Fibroblast of peridontal ligament (primary cell): ENCODE measurements around the gene EOLA1.
"Not testable (repeated sequence)": the region's sequence is repeated elsewhere in the genome, so short reads cannot be mapped to it uniquely, and the experiment has no call there.

ENCODE experiments used
- DNase-seq: peaks from one replicate; pipeline ENCODE4 v3.0.0-alpha.2; 2010; ENCODE audit errors: extremely low read depth

Gene EOLA1

DNA sequence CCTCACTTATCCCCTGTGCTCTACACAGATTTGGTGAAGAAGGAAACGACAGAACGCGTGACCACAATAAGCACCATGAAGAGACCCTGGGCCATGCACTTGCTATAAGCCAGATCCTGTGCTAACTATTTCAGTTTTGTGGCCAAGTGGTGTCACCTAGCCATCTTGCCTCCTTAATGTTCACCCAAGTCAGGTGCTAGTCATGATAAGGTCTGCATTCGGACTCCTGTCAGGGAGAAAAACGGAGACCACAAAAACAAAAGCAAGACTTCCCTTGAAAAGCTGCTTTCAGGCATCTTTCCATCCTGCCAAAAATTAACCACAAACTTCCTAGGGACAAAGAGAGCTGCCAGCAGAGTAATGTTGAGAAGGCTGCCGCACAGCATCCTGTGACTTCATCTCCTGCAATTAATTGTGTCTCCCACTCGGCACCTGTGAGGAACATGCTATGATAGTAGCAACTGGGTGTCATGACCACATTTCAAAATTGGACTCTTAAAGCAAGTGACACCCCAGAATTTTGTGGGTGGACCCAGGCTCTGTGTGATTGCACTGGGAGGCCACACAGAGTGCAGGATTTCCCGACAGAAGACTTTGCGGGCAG is 26.9 kb upstream of the EOLA1 start:
- peak; percentile 61 for DNase-seq

DNA sequence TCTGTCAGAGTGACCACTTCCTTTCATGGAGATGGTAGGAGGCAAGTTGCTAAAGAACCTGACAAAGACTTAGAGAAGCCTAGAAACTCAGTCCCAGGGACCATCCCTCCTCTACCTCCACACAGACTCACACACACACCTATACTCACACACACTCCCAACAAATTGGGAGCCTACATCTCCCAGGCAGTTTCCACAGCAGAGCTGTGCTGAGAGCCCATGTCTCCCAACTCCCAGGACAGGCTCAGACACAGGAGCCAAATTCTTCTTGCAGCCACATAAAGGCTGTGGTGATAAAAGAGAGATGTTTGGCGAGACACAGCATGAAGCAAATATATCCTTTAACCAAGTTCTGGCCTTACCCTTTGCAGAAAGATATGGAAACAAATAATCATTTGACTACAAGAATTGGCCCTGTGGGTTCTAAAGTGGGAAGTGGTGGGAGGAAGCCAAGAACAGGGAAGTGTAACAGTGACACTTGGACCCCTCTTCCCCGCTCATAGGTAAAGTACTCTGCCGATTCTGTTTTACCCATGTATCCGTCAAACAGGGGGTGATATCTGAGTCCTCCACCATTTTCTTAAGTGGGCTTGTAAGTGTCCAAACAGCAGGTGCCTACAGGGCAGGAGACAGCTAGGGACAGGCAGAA is 24.7 kb upstream of the EOLA1 start:
- no peak for DNase-seq

DNA sequence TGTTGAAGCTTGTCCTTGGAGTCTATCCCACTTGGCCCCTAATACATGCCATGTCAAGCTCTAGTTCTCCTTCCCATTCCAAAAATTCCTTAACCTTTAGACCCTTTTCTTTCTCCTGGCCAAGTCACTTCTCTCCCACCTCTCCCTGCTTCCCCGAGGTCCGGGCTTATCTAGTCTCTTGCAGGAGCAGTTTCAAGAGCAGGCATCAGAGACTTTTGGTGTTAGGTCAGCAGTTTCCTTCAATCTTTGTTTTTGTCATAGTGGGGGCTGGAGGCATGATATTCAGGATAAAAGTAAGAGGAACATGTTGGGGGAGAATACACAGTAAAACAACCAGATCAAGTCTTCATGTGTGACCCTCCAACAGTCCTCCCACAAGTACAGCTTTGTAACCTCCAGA is 24.2 kb upstream of the EOLA1 start:
- no peak for DNase-seq

DNA sequence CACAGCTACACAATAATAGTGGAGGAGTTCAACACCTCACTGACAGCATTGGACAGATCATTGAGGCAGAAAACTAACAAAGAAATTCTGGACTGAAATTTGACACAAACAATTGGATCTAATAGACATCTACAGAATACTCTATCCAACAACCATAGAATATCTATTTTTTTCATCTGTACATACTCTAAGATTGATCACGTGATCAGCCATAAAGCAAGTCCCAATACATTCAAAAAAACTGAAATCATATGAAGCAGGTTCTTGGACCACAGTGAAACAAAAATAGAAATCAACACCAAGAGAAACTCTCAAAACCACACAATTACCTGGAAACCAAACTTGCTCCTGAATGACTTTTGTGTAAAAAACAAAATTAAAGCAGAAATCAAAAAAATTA is 23.5 kb upstream of the EOLA1 start:
- no peak for DNase-seq

DNA sequence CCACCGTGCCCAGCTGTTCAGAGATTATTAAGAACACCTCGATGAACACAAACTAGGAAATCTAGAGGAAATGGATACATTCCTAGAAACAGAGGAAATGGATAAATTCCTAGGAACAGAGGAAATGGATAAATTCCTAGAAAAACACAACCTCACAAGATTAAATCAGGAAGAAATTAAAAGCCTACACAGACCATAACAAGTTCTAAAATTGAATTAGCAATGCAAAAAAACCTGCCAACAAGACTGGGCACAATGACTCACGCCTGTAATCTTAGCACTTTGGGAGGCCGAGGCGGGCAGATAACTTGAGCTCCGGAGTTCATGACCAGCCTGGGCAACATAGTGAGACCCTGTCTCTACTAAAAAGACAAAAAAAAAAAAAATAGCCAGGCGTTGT is 22.6 kb upstream of the EOLA1 start:
- no peak for DNase-seq

DNA sequence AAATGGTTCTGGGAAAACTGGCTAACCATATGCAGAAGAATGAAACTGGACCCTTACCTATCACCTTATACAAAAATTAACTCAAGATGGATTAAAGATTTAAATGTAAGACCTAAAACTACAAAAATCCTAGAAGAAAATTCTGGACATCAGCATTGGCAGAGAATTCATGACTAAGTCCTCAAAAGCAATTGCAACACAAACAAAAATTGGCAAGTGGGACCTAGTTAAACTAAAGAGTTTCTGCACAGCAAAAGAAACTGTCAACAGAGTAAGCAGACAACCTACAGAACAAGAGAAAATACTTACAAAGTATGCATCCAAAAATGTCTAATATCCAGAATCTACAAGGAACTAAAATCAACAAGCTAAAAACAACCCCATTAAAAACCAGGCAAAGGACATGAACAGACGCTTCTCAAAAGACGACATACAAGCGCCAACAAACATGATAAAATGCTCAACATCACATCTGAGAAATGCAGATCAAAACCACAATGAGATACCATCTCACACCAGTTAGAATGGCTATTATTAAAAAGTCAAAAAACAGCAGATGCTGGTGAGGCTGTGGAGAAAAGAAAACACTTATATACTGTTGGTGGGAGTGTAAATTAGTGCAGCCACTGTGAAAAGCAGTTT is 20.1 kb upstream of the EOLA1 start:
- DNase-seq = peak; percentile 29

DNA sequence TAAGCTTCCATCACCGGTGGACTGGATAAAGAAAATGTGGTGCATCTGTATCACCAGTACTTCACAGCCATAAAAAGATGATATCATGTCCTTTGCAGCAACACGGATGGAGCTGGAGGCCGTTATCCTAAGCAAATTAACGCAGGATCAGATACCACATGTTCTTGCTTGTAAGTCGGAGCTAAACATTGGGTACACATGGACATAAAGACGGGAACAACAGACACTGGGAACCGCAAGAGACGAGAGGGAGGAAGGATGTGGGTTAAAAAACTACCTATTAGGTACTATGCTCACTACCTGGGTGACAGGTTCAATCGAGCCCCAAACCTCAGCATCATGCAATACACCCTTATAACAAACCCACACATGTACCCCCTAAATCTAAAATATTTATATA is 19.4 kb upstream of the EOLA1 start:
- DNase-seq = no peak

DNA sequence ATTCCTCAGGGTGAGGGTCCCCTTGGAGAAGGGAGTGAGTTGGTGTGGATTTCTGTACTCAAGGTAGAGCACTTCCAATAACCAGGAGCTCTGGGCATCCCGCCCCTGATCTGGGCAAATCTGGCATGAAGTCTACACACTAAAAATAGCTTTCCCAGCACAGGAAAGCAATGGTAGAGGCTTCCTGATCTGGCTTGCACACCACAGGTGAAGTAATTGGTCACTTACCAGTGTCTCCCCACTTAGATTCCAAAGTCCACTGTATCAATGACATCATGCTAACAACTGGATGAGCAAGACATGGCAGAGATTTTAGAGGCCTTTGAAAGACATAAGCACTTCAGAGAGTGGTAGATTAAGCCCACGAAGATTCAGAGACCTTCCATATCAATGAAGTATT is 17.9 kb upstream of the EOLA1 start:
- DNase-seq = no peak

DNA sequence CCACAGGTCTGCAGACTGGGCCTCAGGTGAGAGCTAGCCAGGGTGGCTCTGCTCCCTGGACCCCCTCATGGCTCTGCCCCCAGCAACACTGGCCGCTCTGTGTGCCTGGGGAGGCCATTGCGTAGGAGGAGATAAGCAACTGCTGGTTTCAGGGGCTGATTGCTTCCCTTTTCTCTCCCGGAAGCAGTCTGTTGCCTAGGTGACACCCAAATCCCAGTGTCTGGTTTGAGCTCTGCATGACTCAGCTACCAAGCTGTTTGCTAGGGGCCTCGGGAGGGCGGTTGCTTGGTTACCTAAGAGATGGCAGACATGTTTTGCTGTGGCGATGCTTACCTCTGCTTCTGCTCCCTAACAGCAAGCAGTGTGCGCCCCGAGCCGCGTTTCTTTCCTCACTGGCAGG is 15.4 kb upstream of the EOLA1 start:
- peak; percentile 53 for DNase-seq

DNA sequence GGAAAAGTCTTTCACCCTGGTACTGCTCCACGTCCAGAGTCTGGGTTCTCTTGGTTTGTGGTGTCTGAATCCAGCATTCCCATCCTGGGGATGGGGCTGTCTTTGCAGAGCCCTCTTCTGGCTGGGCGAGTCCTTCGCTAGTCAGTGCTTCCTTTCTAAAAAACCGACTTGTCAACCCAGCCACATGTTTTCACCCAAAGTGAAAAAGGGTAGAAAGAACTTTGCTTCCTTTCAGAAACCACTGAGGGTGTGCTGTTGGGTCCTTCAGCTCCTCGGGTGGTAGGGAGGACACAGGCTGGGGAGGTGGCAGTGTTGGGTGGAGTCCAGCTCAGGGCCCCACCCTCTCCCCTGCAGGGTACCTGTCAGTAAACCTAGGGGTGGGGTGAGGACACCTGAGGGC is 14.9 kb upstream of the EOLA1 start:
- DNase-seq = not testable (repeated sequence)

DNA sequence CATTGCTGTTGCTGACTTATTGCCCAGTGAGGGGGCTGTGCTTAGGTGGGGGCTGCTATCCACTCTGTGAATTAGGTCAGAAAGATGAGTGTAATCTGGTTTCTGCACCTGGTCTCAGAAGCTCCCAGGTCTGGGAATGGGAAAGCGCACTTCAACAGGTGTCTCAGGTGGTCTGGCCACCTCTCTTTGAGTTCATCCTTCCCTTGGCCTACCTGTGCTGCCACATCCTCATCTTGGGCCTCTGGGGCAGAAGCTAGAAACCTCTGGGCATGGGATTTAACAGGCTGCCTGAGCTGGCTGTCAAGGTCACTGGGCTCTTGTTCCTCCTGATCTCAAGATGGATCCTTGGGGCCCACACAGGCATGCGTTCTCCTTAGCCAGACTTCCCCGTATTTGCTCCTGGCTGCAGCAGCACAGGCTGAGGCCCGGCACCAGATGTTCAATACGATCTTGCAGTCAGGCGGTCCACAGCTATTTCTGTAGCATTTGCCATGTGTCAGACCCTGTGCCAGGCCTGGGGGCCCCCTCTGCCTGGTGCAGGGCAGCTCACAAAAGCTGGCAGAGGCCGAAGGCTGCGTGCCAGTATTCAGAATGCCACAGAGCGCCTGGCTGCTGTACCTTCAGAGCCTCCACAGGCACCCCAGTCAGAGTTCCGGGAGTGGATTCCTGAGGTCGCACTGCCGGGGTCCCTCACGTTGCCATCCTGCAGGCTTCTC is 14.3 kb upstream of the EOLA1 start:
- DNase-seq = not testable (repeated sequence)

DNA sequence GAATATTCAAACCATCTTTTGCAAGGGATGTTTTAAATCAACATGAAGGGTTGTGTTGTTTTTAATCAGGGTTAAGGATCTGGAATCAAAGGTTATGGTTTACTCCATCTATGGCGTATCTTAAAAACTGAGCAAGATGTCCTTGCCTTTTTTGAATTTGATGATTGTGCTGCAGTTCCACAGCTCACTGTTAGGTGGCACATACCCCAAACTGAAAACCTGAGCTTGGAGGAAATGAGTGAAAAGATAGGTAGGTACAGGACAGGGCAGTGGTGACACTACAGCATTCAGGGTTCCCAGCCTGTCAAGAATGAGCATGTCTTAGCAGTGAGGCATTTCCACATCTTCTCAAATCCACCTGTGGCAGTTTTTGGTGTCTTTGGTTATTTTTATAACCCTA is 13.1 kb upstream of the EOLA1 start:
- DNase-seq = peak; percentile 43

DNA sequence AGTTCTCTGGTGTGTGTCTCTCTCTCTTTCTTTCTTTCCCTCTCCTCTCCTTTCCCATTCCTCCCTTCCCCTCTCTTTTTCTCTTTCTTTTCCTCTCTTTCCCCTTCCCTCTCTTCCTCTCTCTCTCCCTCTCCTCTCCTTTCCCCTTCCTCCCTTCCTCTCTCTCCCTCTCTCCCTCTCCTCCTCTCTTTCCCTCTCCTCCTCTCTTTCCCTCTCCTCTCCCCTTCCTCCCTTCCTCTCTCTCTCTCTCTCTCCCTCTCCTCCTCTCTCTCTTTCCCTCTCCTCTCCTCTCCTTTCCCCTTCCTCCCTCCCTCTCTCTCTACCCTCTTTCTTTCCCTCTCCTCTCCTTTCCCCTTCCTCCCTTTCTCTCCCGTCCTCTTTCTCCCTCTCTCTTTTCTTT is 12.4 kb upstream of the EOLA1 start:
- no peak for DNase-seq

DNA sequence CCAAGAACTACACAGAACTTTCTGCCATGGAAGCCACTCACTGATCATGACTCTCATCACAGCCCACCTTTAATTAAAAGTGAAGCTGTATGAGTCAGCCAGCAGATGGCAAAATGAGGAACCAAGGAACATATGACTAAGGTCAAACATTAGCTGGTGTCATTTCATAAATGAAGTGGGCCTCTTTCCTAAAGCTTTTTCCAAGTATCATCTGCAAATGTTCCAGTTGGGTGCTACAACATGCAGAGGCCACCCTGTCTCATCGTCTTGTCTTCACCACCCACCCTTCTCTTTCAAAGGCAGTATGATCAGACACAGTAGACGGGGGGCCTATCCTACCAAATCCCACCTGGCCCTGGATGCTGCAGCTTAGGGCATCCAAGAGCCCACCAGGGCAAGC is 9.2 kb upstream of the EOLA1 start:
- DNase-seq = no peak

DNA sequence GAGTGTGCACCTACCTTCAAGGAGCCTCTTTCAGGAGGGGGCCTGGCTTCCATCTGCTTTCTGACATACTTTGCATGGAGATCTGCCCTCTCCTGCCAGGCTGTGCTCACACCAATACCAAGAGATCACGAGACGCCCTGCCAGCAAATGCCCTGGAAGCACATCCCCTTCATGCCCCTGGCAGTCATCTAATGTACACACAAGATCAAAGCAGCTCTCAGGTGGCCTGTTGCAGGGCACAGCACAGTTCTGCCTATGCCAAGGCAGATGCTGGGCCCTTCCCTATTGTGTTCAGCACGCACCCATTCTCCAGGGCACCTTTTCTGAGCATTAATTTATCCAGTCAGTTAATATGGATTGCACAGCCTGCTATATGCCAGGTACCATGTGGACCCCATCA is 7.9 kb upstream of the EOLA1 start:
- not testable (repeated sequence) for DNase-seq

DNA sequence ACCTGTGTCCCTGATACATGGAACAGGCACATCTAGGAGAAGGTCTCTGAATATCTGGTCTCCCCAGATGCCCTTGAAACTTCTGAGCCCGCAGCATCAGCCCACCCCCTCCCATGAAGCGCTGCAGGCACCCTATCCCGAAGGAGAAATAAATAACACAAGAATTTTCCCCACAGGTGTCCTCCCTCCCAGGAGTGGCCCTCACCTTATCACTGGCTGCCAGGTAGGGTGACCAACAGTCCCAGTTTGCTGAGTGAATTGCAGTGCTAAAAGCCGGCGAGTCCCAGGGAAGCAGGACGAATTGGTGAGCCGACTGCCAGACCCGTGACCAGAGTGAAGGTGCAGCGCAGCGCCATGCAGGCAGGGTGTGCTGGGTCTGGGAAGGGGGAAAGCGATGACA is 6.8 kb upstream of the EOLA1 start:
- not testable (repeated sequence) for DNase-seq

DNA sequence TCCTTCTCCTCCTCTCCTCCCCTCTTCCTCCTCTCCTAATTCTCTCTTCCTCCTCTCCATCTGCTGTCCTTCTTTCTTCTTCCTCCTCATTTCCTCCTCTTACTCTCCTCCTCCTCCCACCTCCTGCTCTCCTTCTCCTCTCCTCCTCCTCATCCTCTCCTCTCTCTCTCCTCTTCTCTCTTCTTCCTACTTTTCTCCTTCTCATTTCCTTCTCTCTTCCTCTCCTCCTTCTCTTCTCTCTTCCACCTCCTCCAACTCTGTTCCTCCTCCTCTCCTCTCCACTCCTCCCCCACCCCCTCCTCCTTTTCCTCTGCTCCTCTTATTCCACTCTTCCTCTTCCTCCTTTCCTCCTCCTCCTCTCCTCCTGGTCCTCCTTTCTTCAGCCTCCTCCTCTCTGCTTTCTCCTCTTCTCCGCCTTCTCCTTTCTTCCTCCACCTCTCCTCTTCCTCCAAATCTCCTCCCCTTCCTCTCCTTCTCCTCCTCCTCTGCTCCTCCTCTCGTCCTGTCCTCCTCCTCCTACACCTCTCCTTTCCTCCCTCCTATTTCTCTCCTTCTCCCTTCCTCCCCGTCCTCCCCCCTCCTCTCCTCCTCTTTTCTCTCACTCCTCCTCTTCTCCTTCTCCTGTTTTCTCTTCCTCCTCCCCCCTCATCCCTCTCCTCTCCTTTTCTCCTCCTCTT is 5.7 kb upstream of the EOLA1 start:
- not testable (repeated sequence) for DNase-seq

DNA sequence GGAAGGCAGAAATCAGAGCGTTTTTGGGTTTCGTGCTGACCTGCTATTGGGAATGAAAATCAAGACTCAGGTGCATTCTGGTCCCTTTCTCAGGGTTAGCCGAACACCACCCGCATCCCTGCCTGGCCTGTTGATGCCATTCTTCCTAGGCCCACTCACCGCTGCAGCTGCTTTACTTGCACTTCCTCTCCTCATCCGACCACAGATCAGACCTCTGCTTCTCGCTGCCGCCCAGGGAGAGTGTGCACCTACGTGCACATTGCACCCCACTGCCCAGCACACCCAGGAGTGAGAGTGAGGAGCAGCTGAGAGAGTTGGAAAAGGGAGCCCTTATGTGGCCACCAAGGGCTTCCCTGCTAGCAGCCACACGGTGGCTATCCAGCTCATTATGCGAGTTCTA is 3.3 kb upstream of the EOLA1 start:
- DNase-seq = not testable (repeated sequence)

DNA sequence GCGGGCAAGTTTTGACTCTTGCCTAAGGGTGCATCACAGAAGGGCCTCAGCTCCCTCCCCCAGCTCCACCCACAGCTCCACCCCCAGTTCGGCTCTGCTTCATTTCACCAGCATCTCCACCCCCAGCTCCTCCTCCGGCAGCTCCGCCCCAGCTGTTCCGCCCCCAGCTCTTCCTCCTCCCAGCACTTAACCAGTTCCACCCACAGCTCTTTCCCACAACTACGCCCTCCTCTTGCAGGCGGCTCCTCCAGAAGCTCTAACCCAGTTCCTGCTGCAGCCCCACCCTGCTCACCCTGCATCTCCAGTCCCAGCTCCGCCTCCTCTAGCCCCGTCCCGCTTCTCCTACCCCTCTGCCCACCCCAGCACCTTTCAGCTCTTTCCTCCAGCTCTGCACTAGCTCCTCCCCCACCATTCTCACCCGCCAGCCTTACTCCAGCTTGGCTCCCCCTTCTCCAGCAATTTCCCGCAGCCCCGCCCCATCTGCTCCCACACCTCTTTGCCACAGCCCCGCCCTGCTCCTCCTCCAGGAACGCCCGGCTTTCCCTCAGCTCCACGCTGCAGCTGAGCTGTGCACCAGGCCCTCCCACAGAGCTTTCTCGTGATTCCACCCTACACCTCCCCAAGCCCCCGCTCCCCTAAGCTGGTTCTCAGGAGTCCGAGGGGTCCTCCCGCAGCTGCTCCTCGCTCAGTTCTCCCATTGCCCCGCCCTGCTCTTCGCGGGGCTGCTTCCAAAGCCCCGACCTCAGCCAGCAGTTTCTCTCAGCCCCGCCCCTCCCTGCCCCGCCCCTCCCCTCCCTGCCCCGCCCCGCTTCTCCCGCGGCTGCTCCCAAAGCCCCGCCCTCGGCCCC is 1.3 kb upstream of the EOLA1 start:
- peak; percentile 88 for DNase-seq

DNA sequence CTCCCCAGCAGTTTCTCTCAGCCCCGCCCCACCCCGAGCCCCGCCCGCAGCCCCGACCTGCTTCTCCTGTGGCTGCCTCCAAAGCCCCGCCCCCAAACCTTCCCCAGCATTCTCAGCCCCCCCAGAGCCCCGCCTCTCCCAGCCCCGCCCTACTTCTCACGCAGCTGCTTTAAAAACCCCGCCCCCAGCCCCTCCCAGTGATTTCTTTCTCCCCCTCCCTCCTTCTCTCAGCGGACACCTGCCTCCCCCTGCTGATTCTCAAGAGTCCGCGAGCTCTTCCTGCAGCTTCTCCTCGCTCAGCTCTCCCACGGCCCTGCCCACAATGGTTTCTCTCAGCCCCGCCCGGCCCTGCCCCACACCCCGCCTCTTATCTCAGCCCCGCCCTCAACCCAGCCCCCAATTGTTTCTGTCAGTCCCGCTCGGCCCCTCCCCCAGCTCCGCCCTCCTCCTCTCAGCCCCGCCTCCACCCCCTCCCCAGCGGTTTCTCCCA is 636 bp upstream of the EOLA1 start:
- peak; percentile 81 for DNase-seq

DNA sequence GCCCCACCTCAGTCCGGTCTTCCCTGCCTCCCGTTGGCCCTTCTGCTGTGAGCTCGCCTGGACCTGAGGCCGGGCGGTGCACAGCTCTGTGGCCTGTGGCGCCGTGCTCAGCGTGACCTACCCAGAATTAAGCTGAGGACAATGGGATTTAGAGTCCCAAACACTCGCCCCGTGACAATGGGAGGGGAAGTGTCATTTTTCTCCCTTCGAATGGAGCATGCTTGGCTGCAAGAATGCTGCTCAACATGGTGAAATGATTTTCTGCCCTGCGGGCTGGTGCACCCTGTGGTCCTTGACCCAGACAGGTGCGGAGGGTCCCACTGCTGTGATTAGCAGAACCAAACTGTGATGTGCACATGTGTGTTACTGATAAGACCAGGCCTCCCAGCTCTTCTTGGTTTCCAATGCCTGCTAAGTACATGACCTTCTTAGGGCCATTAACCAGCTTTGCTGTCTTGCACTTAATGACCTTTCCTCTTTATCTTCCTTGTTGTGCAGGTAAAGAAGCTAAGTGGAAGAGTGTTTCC is 772 bp downstream of the EOLA1 start:
- DNase-seq = peak; percentile 3
